ENCODE data around the gene RMC1.
"Not testable (repeated sequence)": the region's sequence is repeated elsewhere in the genome, so short reads cannot be mapped to it uniquely, and the experiment has no call there.

RMC1 gene

GRCh38 chr18:23577521-23577920, 74.2 kb downstream of the RMC1 start:
- in situ Hi-C loops (cut with MboI; ENCODE audit: low sequenced_read_pairs) = not testable (repeated sequence)

- in situ Hi-C loops (cut with MboI; ENCODE audit: low sequenced_read_pairs) = no loop called here
Measured at GRCh38 chr18:23578067-23578701, 74.9 kb downstream of the RMC1 start.

- in situ Hi-C loops (cut with MboI; ENCODE audit: low sequenced_read_pairs) = no loop called here
Measured at GRCh38 chr18:23578891-23579653, 75.8 kb downstream of the RMC1 start.

- in situ Hi-C loops (cut with MboI; ENCODE audit: low sequenced_read_pairs) = loop anchor here (10.0 kb wide), 1 partner anchor 56 kb away; no protein-coding TSS in a partner anchor
Measured at GRCh38 chr18:23580677-23581367, 77.5 kb downstream of the RMC1 start.
